Esophagus muscularis mucosa (tissue), 4 donors: ENCODE measurements around the gene KIF3B. TPM values are rescaled to one million over a fixed set of nuclear protein-coding genes. Genes with fewer than 3 reads are reported as not detected.

Experiments
- DNase-seq: peaks from one replicate; pipeline ENCODE4 v3.0.0-alpha.2; 2017; ENCODE audit errors: extremely low spot score
- H3K27ac ChIP-seq, 4 donors: fragments of 200-600 bp; sonication (generic); replicated peaks in 1 of 4; 1 replicate in 3 of 4; 2 replicates in 1 of 4; pipeline ENCODE4 v1.5.1; 2016 to 2019; ENCODE audit warnings: mild to moderate bottlenecking in 1 of 4
- H3K27me3 ChIP-seq, 4 donors: fragments of 200-600 bp; sonication (generic); one replicate each; pipeline versions ENCODE4 v1.5.1 to v1.6.0; 2016 to 2019
- H3K36me3 ChIP-seq, 4 donors: fragments of 200-600 bp; sonication (generic); one replicate each; pipeline ENCODE4 v1.5.1; 2016 to 2019
- H3K4me1 ChIP-seq, 4 donors: fragments of 200-600 bp; sonication (generic); one replicate each; pipeline ENCODE4 v1.5.1; 2016 to 2019
- H3K4me3 ChIP-seq, 4 donors: fragments of 200-600 bp; sonication (generic); 1 replicate in 2 of 4; 2 replicates in 2 of 4; pipeline ENCODE4 v1.5.1; 2016 to 2019; ENCODE audit warnings: mild to moderate bottlenecking in 4 of 4, moderate library complexity in 1 of 4
- H3K9me3 ChIP-seq, 4 donors: fragments of 200-600 bp; sonication (generic); 1 replicate in 3 of 4; 2 replicates in 1 of 4; pipeline ENCODE4 v1.5.1; 2016 to 2019
- EP300 ChIP-seq: sonication (generic); formaldehyde crosslinking; IDR thresholded peaks from one replicate; pipeline ENCODE4 v1.6.1; 2017; ENCODE audit warnings: antibody characterized with exemption
- POLR2A ChIP-seq: fragments of 450-650 bp; IDR thresholded peaks from one replicate; pipeline ENCODE4 v1.6.1; 2017; ENCODE audit warnings: antibody characterized with exemption, moderate library complexity, mild to moderate bottlenecking, low read depth
- POLR2AphosphoS5 ChIP-seq, 2 donors: sonication (generic); formaldehyde crosslinking; IDR thresholded peaks; one replicate each; pipeline ENCODE4 v1.6.1; 2017; ENCODE audit warnings: antibody characterized with exemption in 2 of 2
- WGBS: methylation state at CpG from one replicate; pipeline ENCODE4 v1.1.5; 2018; 5-methylcytosine and 5-hydroxymethylcytosine counted together
- intact Hi-C: fragments of 100-400 bp; cut with DNase I; formaldehyde crosslinking; loops from one replicate; pipeline ENCODE4 v1.15.1; 2023
- total RNA-seq, 4 donors: library from RNA; depleted of rRNA; stranded (reverse); fragments of >200 nt; gene quantifications; one replicate each; pipeline versions ENCODE4 v1.1.0 to v1.2.1, GENCODE V29; 2016
- TF ChIP-seq, protein P1 (sequence below), 3 experiments: fragments of 200-600 bp in 2 of 3; fragments of 450-650 bp in 1 of 3; sonication (generic) in 2 of 3; IDR thresholded peaks; one replicate each; pipeline ENCODE4 v1.5.1; 2017 to 2019; ENCODE audit warnings: antibody characterized with exemption in 3 of 3, mild to moderate bottlenecking in 2 of 3, moderate library complexity in 1 of 3

Gene KIF3B
- total RNA-seq, 4 donors from 2014 or later: 20.7 to 28.3 (median 23.5) TPM

DNA sequence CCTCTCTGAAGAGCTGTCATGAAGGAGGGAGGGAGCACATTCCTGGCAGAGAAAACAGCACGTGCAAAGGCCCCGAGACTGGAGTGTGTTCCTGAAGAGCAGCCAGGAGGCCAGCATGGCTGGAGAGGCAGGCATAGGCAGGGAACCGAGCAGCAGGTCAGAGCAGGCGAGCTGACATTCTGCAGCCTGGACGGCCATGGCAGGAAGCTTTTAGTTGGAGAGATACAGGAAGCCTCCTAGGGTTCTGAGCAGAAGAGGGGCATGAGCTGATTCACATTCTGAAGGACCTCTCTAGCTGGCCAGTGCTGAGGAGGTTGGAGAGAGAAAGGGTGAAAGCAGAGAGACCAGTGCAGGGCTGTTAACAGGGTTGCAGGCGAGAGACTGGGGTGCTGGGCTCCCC, 40.0 kb upstream of the KIF3B start:
- TF ChIP-seq POLR2AphosphoS5 (IDR thresholded peaks at IDR 0.05) (no peak), POLR2A (no peak)
- H3K36me3 ChIP-seq: peaks cover 20 to 49% (median 44%) of the 10 kb centered on the region in 4 donors
- WGBS: 88% methylated on average over 5 of the region's 6 CpGs

DNA sequence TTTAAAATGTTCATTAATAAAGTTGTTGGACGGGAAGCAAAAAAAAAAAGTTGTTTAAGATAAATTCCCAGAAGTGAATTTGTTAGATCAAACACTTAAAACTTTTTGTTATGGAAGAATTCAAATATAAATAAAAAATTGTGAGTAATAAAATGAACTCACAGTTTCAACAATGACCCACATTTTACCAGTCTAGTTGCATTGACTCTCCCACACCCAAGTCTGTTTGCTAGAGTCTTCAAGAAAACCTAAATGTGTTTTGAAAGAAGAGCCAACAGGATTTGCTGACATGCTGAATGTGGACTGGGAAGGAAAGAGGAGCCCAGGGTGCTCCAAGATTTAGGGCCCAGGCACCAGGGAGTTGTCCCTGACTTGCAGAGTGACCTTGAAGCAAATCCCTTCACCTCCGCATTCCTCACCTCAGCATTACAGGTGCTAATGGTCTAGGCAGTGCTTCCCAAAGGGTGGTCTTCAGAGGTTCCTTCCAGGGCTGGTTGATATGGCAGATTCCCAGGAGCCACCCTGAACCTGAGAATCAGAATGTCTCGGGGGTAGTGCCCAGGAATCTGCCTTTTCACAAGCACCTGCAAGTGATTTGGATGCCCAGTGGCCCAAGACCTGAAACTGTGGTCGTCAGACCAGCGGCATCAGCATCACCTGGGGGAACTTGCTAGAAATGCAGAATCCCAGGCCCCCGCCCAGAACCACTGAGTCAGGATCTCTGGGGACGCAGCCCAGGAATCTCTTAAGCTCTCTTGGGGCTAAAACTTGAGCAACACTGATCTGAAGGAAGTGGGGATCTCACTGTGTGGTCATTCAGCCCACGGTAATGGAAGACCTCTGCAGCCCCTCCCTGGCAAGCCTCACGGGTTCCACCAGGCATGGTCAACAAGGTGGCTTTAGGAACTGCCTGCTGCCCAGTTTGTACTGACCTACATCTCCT, 38.7 kb upstream of the KIF3B start:
- Histone ChIP-seq H3K9me3 (no peaks in the 10 kb centered on the region), H3K4me3 (no peak overlapping the region), H3K36me3 (peaks cover 7 to 35% (median 31%) of the 10 kb centered on the region in 4 donors), H3K27ac (no peak overlapping the region), H3K27me3 (no peaks in the 10 kb centered on the region), H3K4me1 (no peaks in the 10 kb centered on the region)
- DNase-seq: no peak
- intact Hi-C loops: no loop called here
- 88% methylated on average over 2 of the region's 9 CpGs for WGBS
- TF ChIP-seq, protein P1, sequence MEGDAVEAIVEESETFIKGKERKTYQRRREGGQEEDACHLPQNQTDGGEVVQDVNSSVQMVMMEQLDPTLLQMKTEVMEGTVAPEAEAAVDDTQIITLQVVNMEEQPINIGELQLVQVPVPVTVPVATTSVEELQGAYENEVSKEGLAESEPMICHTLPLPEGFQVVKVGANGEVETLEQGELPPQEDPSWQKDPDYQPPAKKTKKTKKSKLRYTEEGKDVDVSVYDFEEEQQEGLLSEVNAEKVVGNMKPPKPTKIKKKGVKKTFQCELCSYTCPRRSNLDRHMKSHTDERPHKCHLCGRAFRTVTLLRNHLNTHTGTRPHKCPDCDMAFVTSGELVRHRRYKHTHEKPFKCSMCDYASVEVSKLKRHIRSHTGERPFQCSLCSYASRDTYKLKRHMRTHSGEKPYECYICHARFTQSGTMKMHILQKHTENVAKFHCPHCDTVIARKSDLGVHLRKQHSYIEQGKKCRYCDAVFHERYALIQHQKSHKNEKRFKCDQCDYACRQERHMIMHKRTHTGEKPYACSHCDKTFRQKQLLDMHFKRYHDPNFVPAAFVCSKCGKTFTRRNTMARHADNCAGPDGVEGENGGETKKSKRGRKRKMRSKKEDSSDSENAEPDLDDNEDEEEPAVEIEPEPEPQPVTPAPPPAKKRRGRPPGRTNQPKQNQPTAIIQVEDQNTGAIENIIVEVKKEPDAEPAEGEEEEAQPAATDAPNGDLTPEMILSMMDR (IDR thresholded peaks at IDR 0.05): no peak
- no peak for TF ChIP-seq EP300
- TF ChIP-seq POLR2AphosphoS5 (IDR thresholded peaks at IDR 0.05): no peak
- TF ChIP-seq POLR2A: no peak

More for the DNA sequence above, 40.0 kb upstream of the KIF3B start:
- H3K4me3 ChIP-seq: no peak overlapping the region
- H3K27ac ChIP-seq: no peak overlapping the region
- DNase-seq: no peak
- no peaks in the 10 kb centered on the region for H3K27me3 ChIP-seq
- peaks cover 0 to 4% (median 0%) of the 10 kb centered on the region in 4 donors for H3K4me1 ChIP-seq
- H3K9me3 ChIP-seq: no peaks in the 10 kb centered on the region
- intact Hi-C loops: no loop called here

GRCh38 chr20:32240205-32240604, 37.2 kb upstream of the KIF3B start:
- Histone ChIP-seq H3K9me3 (no peaks in the 10 kb centered on the region), H3K4me3 (no peak overlapping the region), H3K4me1 (no peaks in the 10 kb centered on the region), H3K36me3 (peaks cover 0 to 22% (median 16%) of the 10 kb centered on the region in 4 donors), H3K27ac (no peak overlapping the region), H3K27me3 (no peaks in the 10 kb centered on the region)
- no peak for DNase-seq
- no peak for TF ChIP-seq EP300
- no peak for TF ChIP-seq POLR2A
- no peak for TF ChIP-seq POLR2AphosphoS5 (IDR thresholded peaks at IDR 0.05)
- TF ChIP-seq, protein P1 (IDR thresholded peaks at IDR 0.05): no peak
- intact Hi-C loops: no loop called here
- WGBS: 0% methylated on average over 1 of the region's 1 CpG

- TF ChIP-seq, protein P1 (IDR thresholded peaks at IDR 0.05): no peak
- TF ChIP-seq POLR2AphosphoS5 (IDR thresholded peaks at IDR 0.05) (no peak), POLR2A (no peak), EP300 (no peak)
- intact Hi-C loops: no loop called here
- Histone ChIP-seq H3K4me1 (no peaks in the 10 kb centered on the region), H3K27ac (no peak overlapping the region), H3K36me3 (peaks cover 0 to 8% (median 2%) of the 10 kb centered on the region in 4 donors), H3K27me3 (no peaks in the 10 kb centered on the region), H3K4me3 (no peak overlapping the region), H3K9me3 (no peaks in the 10 kb centered on the region)
- WGBS: 86% methylated on average over 4 of the region's 4 CpGs
- DNase-seq: no peak
These were observed 35.6 kb upstream of the KIF3B start for GRCh38 chr20:32241807-32242206.

DNA sequence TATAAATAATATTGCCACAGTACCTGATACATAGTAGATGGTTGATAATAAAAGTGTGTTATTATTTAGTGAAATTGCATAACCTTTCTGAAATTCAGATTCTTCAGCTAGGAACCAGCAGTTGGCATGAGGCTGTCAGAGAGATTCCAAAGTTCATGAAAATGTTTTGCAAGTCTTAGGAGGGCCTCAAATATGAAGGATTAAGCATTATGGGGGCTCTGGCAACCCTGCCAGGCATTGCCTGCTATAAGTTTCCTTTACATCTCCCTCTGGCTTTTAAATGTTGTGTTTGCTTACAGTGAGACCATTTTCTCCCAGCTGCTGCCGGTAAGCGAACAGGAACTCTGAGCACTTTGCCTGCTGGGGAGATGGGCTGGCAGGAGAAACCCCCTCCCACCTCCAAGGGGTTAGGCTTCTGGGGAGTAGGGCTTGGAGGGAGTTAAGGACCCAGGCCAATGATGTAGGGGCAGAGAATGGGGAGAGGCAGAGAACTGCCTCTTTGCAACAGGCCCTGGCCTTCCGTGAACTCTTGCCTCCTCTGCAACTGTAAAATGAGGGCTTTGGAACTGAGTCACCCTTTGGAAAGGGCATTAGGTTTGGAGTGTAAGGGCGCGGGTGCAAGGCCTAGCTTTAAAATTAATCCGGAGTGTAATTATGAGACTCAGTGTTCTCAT, 33.2 kb upstream of the KIF3B start:
- no peaks in the 10 kb centered on the region for H3K4me1 ChIP-seq
- H3K27me3 ChIP-seq: no peaks in the 10 kb centered on the region
- H3K27ac ChIP-seq: no peak overlapping the region
- no peak for DNase-seq
- H3K4me3 ChIP-seq: no peak overlapping the region
- no peaks in the 10 kb centered on the region for H3K9me3 ChIP-seq
- no peaks in the 10 kb centered on the region for H3K36me3 ChIP-seq
- TF ChIP-seq POLR2AphosphoS5 (IDR thresholded peaks at IDR 0.05): no peak
- TF ChIP-seq EP300: no peak
- TF ChIP-seq, protein P1 (IDR thresholded peaks at IDR 0.05): no peak
- no peak for TF ChIP-seq POLR2A
- WGBS: 95% methylated on average over 6 of the region's 6 CpGs
- intact Hi-C loops: no loop called here
